H1 (cell line): ENCODE data around the gene TSPAN15. TPM values are rescaled to one million over a fixed set of nuclear protein-coding genes. Genes with fewer than 3 reads are reported as not detected.

Experiments
- CTCF ChIA-PET: fragments of 300-600 bp; sonication (Branson Sonifier 250); formaldehyde crosslinking; loops from one replicate; lab custom pipeline; 2021; ENCODE audit not compliant: partially characterized antibody; lab: Charles Lee
- POLR2A ChIA-PET: fragments of 300-600 bp; sonication (Branson Sonifier 250); formaldehyde crosslinking; loops from one replicate; lab custom pipeline; 2021; ENCODE audit warnings: inconsistent platforms; ENCODE audit not compliant: partially characterized antibody; lab: Charles Lee
- DNase-seq, 2 experiments: peaks; one replicate each; pipeline versions ENCODE4 v3.0.0 to v3.0.0-alpha.2; 2010 to 2022; ENCODE audit warnings: low spot score in 2 of 2, low read depth in 1 of 2, mixed read lengths in 1 of 2
- FAIRE-seq: peaks from 2 replicates; lab custom pipeline; 2011; peaks lifted over from hg19 to GRCh38; lab: Jason Lieb, UNC
- H2AFZ ChIP-seq: 2 replicates; pipeline ENCODE4 v1.8.1; 2012; ENCODE audit warnings: low read length, inconsistent platforms
- H2AK5ac ChIP-seq: 2 replicates; pipeline ENCODE4 v1.6.1; 2013; ENCODE audit warnings: low read depth, low read length
- H2BK120ac ChIP-seq: replicated peaks from 2 replicates; pipeline ENCODE3; 2013; ENCODE audit warnings: low read depth, low read length, inconsistent platforms
- H2BK12ac ChIP-seq: 2 replicates; pipeline ENCODE4 v1.6.1; 2013; ENCODE audit warnings: low read depth, low read length
- H2BK15ac ChIP-seq: 2 replicates; pipeline ENCODE4 v1.6.1; 2013; ENCODE audit warnings: low read length
- H2BK20ac ChIP-seq: 2 replicates; pipeline ENCODE4 v1.6.1; 2013; ENCODE audit warnings: low read length
- H2BK5ac ChIP-seq: 2 replicates; pipeline ENCODE4 v1.6.1; 2013; ENCODE audit warnings: low read depth, low read length
- H3K14ac ChIP-seq: 2 replicates; pipeline ENCODE4 v1.6.1; 2013; ENCODE audit warnings: inconsistent platforms; ENCODE audit not compliant: insufficient read length
- H3K18ac ChIP-seq: 2 replicates; pipeline ENCODE4 v1.6.1; 2013; ENCODE audit warnings: low read length; ENCODE audit errors: extremely low read depth
- H3K23ac ChIP-seq: 2 replicates; pipeline ENCODE4 v1.6.1; 2013; ENCODE audit warnings: inconsistent platforms; ENCODE audit not compliant: insufficient read length
- H3K23me2 ChIP-seq: 2 replicates; pipeline ENCODE4 v1.6.1; 2013; ENCODE audit warnings: low read depth, low read length
- H3K27ac ChIP-seq: 2 replicates; pipeline ENCODE4 v1.6.1; 2011; ENCODE audit warnings: low read depth, low read length, inconsistent platforms
- H3K27me3 ChIP-seq, 4 experiments: replicated peaks in 1 of 4; 1 replicate in 1 of 4; 2 replicates in 3 of 4; pipeline versions ENCODE4 v1.6.1 to v1.8.1; 2011 to 2013; ENCODE audit warnings: low read length in 3 of 4, mild to moderate bottlenecking in 3 of 4, inconsistent platforms in 2 of 4, mixed read lengths in 2 of 4, moderate library complexity in 1 of 4; ENCODE audit not compliant: control insufficient read depth in 3 of 4, insufficient read depth in 3 of 4; ENCODE audit errors: extremely low read depth in 1 of 4
- H3K36me3 ChIP-seq, 4 experiments: 2 replicates each; pipeline versions ENCODE4 v1.6.1 to v1.8.1; 2011 to 2013; ENCODE audit warnings: mild to moderate bottlenecking in 4 of 4, low read length in 3 of 4, moderate library complexity in 2 of 4, control low read depth in 1 of 4, inconsistent platforms in 1 of 4; ENCODE audit not compliant: insufficient read depth in 4 of 4, control insufficient read depth in 2 of 4
- H3K4ac ChIP-seq: replicated peaks from 2 replicates; pipeline ENCODE3; 2013; ENCODE audit warnings: low read length, low read depth, mixed read lengths, inconsistent platforms; ENCODE audit not compliant: insufficient read length
- H3K4me1 ChIP-seq, 4 experiments: replicated peaks in 1 of 4; 1 replicate in 1 of 4; 2 replicates in 3 of 4; pipeline versions ENCODE4 v1.6.1 to v1.8.1; 2011 to 2013; ENCODE audit warnings: low read length in 3 of 4, inconsistent platforms in 2 of 4, mixed read lengths in 1 of 4; ENCODE audit not compliant: insufficient read depth in 4 of 4, control insufficient read depth in 3 of 4
- H3K4me2 ChIP-seq, 2 experiments: 2 replicates each; pipeline versions ENCODE4 v1.6.1 to v1.8.1; 2011 to 2013; ENCODE audit warnings: low read depth in 2 of 2, low read length in 2 of 2, control low read depth in 1 of 2, inconsistent platforms in 1 of 2, mild to moderate bottlenecking in 1 of 2; ENCODE audit not compliant: insufficient read depth in 1 of 2
- H3K4me3 ChIP-seq, 4 experiments: fragments of 200-600, 300-600 bp in 1 of 4; sonication (generic), shearing (Covaris generic), sonication (Bioruptor Twin) in 1 of 4; 2 replicates each; pipeline versions ENCODE4 v1.5.1 to v1.8.1; 2011 to 2016; ENCODE audit warnings: low read length in 4 of 4, low read depth in 3 of 4, control low read depth in 2 of 4, inconsistent platforms in 2 of 4, mild to moderate bottlenecking in 2 of 4, mixed read lengths in 1 of 4, moderate library complexity in 1 of 4; ENCODE audit not compliant: insufficient read depth in 2 of 4; ENCODE audit errors: extremely low read depth in 1 of 4
- H3K56ac ChIP-seq: replicated peaks from 2 replicates; pipeline ENCODE3; 2013; ENCODE audit warnings: low read depth, mild to moderate bottlenecking, mixed read lengths, low read length, inconsistent platforms; ENCODE audit not compliant: insufficient read length
- H3K79me1 ChIP-seq: 2 replicates; pipeline ENCODE4 v1.6.1; 2013; ENCODE audit warnings: low read depth, low read length, control low read depth
- H3K79me2 ChIP-seq, 2 experiments: 2 replicates each; pipeline versions ENCODE4 v1.6.1 to v1.8.1; 2012 to 2013; ENCODE audit warnings: low read length in 2 of 2, mild to moderate bottlenecking in 2 of 2, inconsistent platforms in 1 of 2; ENCODE audit not compliant: insufficient read depth in 2 of 2, control insufficient read depth in 1 of 2
- H3K9ac ChIP-seq, 4 experiments: replicated peaks in 1 of 4; 1 replicate in 1 of 4; 2 replicates in 3 of 4; pipeline versions ENCODE4 v1.6.1 to v1.8.1; 2011 to 2013; ENCODE audit warnings: low read depth in 3 of 4, low read length in 3 of 4, control low read depth in 2 of 4, mild to moderate bottlenecking in 2 of 4, moderate library complexity in 2 of 4, inconsistent platforms in 1 of 4; ENCODE audit errors: extremely low read depth in 1 of 4
- H3K9me3 ChIP-seq, 2 experiments: 2 replicates each; pipeline versions ENCODE4 v1.6.1 to v1.8.1; 2012 to 2013; ENCODE audit warnings: mild to moderate bottlenecking in 2 of 2, moderate library complexity in 2 of 2, control low read depth in 1 of 2, inconsistent platforms in 1 of 2, low read depth in 1 of 2, low read length in 1 of 2, mixed read lengths in 1 of 2; ENCODE audit not compliant: insufficient read depth in 2 of 2
- H4K20me1 ChIP-seq, 2 experiments: replicated peaks in 1 of 2; 2 replicates each; pipeline versions ENCODE3 to v1.8.1; 2011 to 2013; ENCODE audit warnings: inconsistent platforms in 2 of 2, low read length in 2 of 2, mild to moderate bottlenecking in 1 of 2; ENCODE audit not compliant: insufficient read depth in 2 of 2, control insufficient read depth in 1 of 2
- H4K5ac ChIP-seq: 2 replicates; pipeline ENCODE4 v1.6.1; 2013; ENCODE audit warnings: low read length, low read depth, mixed read lengths, inconsistent platforms; ENCODE audit not compliant: insufficient read length
- H4K8ac ChIP-seq: 2 replicates; pipeline ENCODE4 v1.8.0; 2013; ENCODE audit warnings: mild to moderate bottlenecking, moderate library complexity, low read length, inconsistent platforms; ENCODE audit not compliant: insufficient read depth; ENCODE audit errors: extremely low read depth
- H4K91ac ChIP-seq: replicated peaks from 2 replicates; pipeline ENCODE3; 2013; ENCODE audit warnings: low read length, mixed read lengths, inconsistent platforms; ENCODE audit not compliant: insufficient read length
- BACH1 ChIP-seq: IDR thresholded peaks from 2 replicates; pipeline ENCODE4 v1.6.1; 2012; ENCODE audit warnings: low read length, improper control_type of control experiment
- CBX8 ChIP-seq: fragments of 300-800, 300-1000 bp; sonication (generic); IDR thresholded peaks from 2 replicates; pipeline ENCODE4 v1.7.1; 2016; ENCODE audit warnings: low read depth, low read length, borderline replicate concordance
- CHD2 ChIP-seq: IDR thresholded peaks from 2 replicates; pipeline ENCODE4 v1.6.1; 2012; ENCODE audit warnings: low read length, improper control_type of control experiment
- EP300 ChIP-seq, 2 experiments: IDR thresholded peaks; 1 replicate in 1 of 2; 2 replicates in 1 of 2; pipeline ENCODE4 v1.6.1; 2011 to 2012; ENCODE audit warnings: low read depth in 2 of 2, low read length in 2 of 2, mild to moderate bottlenecking in 2 of 2, borderline replicate concordance in 1 of 2, inconsistent platforms in 1 of 2, moderate library complexity in 1 of 2
- KDM5A ChIP-seq: fragments of 200-600 bp; IDR thresholded peaks from 2 replicates; pipeline ENCODE4 v1.7.1; 2012; ENCODE audit warnings: mild to moderate bottlenecking, low read length, inconsistent platforms, mixed read lengths
- POLR2A ChIP-seq, 2 experiments: IDR thresholded peaks; 1 replicate in 1 of 2; 2 replicates in 1 of 2; pipeline ENCODE4 v1.6.1; 2011; ENCODE audit warnings: low read depth in 2 of 2, low read length in 2 of 2, mild to moderate bottlenecking in 2 of 2; ENCODE audit errors: control extremely low read depth in 1 of 2
- RNF2 ChIP-seq: fragments of 200-900, 300-1000 bp; sonication (generic); IDR thresholded peaks from 2 replicates; pipeline ENCODE4 v1.7.1; 2016; ENCODE audit warnings: borderline replicate concordance, low read depth, mild to moderate bottlenecking, antibody characterized with exemption, low read length; ENCODE audit not compliant: poor library complexity, severe bottlenecking; ENCODE audit errors: missing control alignments
- SIRT6 ChIP-seq: IDR thresholded peaks from one replicate; pipeline ENCODE4 v1.7.1; 2012; ENCODE audit warnings: low read length, inconsistent platforms
- SRF ChIP-seq: IDR thresholded peaks from 2 replicates; pipeline ENCODE4 v1.6.1; 2011; ENCODE audit warnings: mild to moderate bottlenecking, low read depth, low read length, moderate library complexity
- TBP ChIP-seq: IDR thresholded peaks from 2 replicates; pipeline ENCODE4 v1.6.1; 2011; ENCODE audit warnings: low read depth, low read length, improper control_type of control experiment
- TEAD4 ChIP-seq: IDR thresholded peaks from 2 replicates; pipeline ENCODE4 v1.6.1; 2012; ENCODE audit warnings: low read depth, low read length, inconsistent platforms, mixed read lengths
- YY1 ChIP-seq: IDR thresholded peaks from 2 replicates; pipeline ENCODE4 v1.6.1; 2011; ENCODE audit warnings: low read depth, mild to moderate bottlenecking, low read length
- WGBS, 2 experiments: shearing (Covaris generic) in 1 of 2; methylation state at CpG; one replicate each; pipeline versions ENCODE4 v1.1.6 to v1.1.7; 2013 to 2015; ENCODE audit warnings: low lambda C conversion rate in 2 of 2, mixed read lengths in 2 of 2, inconsistent platforms in 1 of 2, low coverage in 1 of 2, missing lambda C conversion rate in 1 of 2; ENCODE audit not compliant: insufficient replicate concordance in 2 of 2, insufficient coverage in 1 of 2, insufficient read length in 1 of 2; ENCODE audit errors: extremely low coverage in 1 of 2, missing lambda C conversion rate in 1 of 2; 5-methylcytosine and 5-hydroxymethylcytosine counted together
- polyA plus RNA-seq, 7 experiments: library from polyadenylated mRNA; depleted of rRNA in 3 of 7; stranded (reverse) in 5 of 7; unstranded in 2 of 7; fragments of >200 nt in 5 of 7; fragments of 200-250 nt in 2 of 7; gene quantifications; 1 replicate in 5 of 7; 2 replicates in 1 of 7; 4 replicates in 1 of 7; pipeline versions ENCODE4 v1.2.1 to v1.2.3, GENCODE V29; 2011 to 2013; ENCODE audit warnings: missing spikeins in 2 of 7, mixed read lengths in 2 of 7
- total RNA-seq: library from RNA; stranded (reverse); fragmentation: NEBNext Ultra II Directional; extraction: Animal tissue kit (Norgen Biotek cat#: 25700); gene quantifications from 2 replicates; pipeline ENCODE4 v1.2.1, GENCODE V29; 2021

TSPAN15 gene
- total and polyA plus RNA-seq, 2 of the 8 experiments (the other 6 are each of a cell fraction or from before 2014, with no cell fraction given) = 9.7 to 20.0 TPM

GRCh38 chr10:69483963-69484362 lies 32.7 kb downstream of the TSPAN15 start:
- 100% methylated on average over 5 of the region's 5 CpGs; no CpG with 5 or more reads in 1 of the 2 experiments for WGBS, 2 experiments
- no peak overlapping the region for H2AK5ac ChIP-seq
- TF ChIP-seq TEAD4 = no peak
- no peak for TF ChIP-seq POLR2A (IDR thresholded peaks at IDR 0.05; ENCODE audit: control extremely low read depth in 1 of 2, low read depth in 2 of 2, low read length in 2 of 2)
- no peak for TF ChIP-seq KDM5A
- no peak for TF ChIP-seq SRF
- no peak for TF ChIP-seq YY1
- no peak for TF ChIP-seq BACH1
- no peak for TF ChIP-seq SIRT6
- no peak for TF ChIP-seq CBX8
- TF ChIP-seq EP300 (IDR thresholded peaks at IDR 0.05; ENCODE audit: borderline replicate concordance in 1 of 2, low read depth in 2 of 2, low read length in 2 of 2) = no peak
- TF ChIP-seq CHD2 = no peak
- TF ChIP-seq RNF2 = no peak
- no peak for TF ChIP-seq TBP
- H4K91ac ChIP-seq = no peak overlapping the region
- no peak overlapping the region for H3K56ac ChIP-seq
- peaks cover 10 to 11% of the 10 kb centered on the region in 2 experiments; a peak in 3 of 4 replicates for H3K9me3 ChIP-seq
- no peaks in the 10 kb centered on the region for H3K79me2 ChIP-seq
- H2AFZ ChIP-seq = no peak overlapping the region
- H3K36me3 ChIP-seq = no peaks in the 10 kb centered on the region
- H3K18ac ChIP-seq = no peak overlapping the region
- no peak overlapping the region for H3K9ac ChIP-seq
- H2BK5ac ChIP-seq = no peak overlapping the region
- no peak overlapping the region for H3K4me2 ChIP-seq
- no peaks in the 10 kb centered on the region; a peak in 1 of 7 replicates for H3K4me1 ChIP-seq
- H3K79me1 ChIP-seq = no peaks in the 10 kb centered on the region
- POLR2A ChIA-PET = no interaction called here
- no peak overlapping the region for H4K5ac ChIP-seq
- H4K8ac ChIP-seq = no peak overlapping the region
- FAIRE-seq (no peak), DNase-seq (no peak)
- H4K20me1 ChIP-seq = no peaks in the 10 kb centered on the region
- no peak overlapping the region for H2BK20ac ChIP-seq
- H2BK12ac ChIP-seq = no peak overlapping the region
- H3K23ac ChIP-seq = no peak overlapping the region
- CTCF ChIA-PET = interaction anchor here (0.7 to 5.2 kb wide), 10 partner anchors 13 to 158 kb away, joined by 3 to 36 read pairs (median 3); partner anchors contain the start of gene TSPAN15
- no peak overlapping the region for H3K4me3 ChIP-seq
- H3K14ac ChIP-seq = no peak overlapping the region
- H3K27me3 ChIP-seq = no peaks in the 10 kb centered on the region
- no peak overlapping the region for H3K4ac ChIP-seq
- H2BK120ac ChIP-seq = no peak overlapping the region
- no peak overlapping the region for H3K27ac ChIP-seq
- no peak overlapping the region for H2BK15ac ChIP-seq
- no peaks in the 10 kb centered on the region for H3K23me2 ChIP-seq
